ENCODE results near the gene HSPA9.

The HSPA9 gene

GRCh38 chr5:138539791-138540190 lies 35.4 kb downstream of the HSPA9 start:
- TF ChIP-seq CTCF (IDR thresholded peaks at IDR 0.05; ENCODE audit: insufficient read depth, low read length): no peak
- no peak for TF ChIP-seq POLR2AphosphoS5 (IDR thresholded peaks at IDR 0.05; ENCODE audit: low read depth)
- no peak for TF ChIP-seq SPI1 (IDR thresholded peaks at IDR 0.05; ENCODE audit: borderline replicate concordance, low read depth)
- no peak for TF ChIP-seq GABPA (IDR thresholded peaks at IDR 0.05; ENCODE audit: low read depth)
- no peak for TF ChIP-seq REST (IDR thresholded peaks at IDR 0.05; ENCODE audit: insufficient replicate concordance, low read depth)
- H3K4me3 ChIP-seq (replicated peaks; ENCODE audit: insufficient read depth, low read length): no peak overlapping the region
- H3K27ac ChIP-seq (replicated peaks): peak overlapping the region; percentile 23; the same call in 1 of the 2 replicates
- no peaks in the 10 kb centered on the region for H3K27me3 ChIP-seq (ENCODE audit: insufficient read depth, poor library complexity, severe bottlenecking)
- DNase-seq (ENCODE audit: low read depth in 1 of 2, low spot score in 1 of 2): no peak

GRCh38 chr5:138538943-138539627 lies 36.1 kb downstream of the HSPA9 start:
- no peak for DNase-seq (ENCODE audit: low read depth in 1 of 2, low spot score in 1 of 2)
- TF ChIP-seq SPI1 (IDR thresholded peaks at IDR 0.05; ENCODE audit: borderline replicate concordance, low read depth) (no peak), CTCF (IDR thresholded peaks at IDR 0.05; ENCODE audit: insufficient read depth, low read length) (no peak), REST (IDR thresholded peaks at IDR 0.05; ENCODE audit: insufficient replicate concordance, low read depth) (no peak), POLR2AphosphoS5 (IDR thresholded peaks at IDR 0.05; ENCODE audit: low read depth) (no peak), GABPA (IDR thresholded peaks at IDR 0.05; ENCODE audit: low read depth) (no peak)
- H3K27ac ChIP-seq (replicated peaks): no peak overlapping the region
- H3K27me3 ChIP-seq (ENCODE audit: insufficient read depth, poor library complexity, severe bottlenecking): no peaks in the 10 kb centered on the region
- no peak overlapping the region for H3K4me3 ChIP-seq (replicated peaks; ENCODE audit: insufficient read depth, low read length)

GRCh38 chr5:138536665-138537315 lies 38.4 kb downstream of the HSPA9 start:
- no peak for DNase-seq (ENCODE audit: low read depth in 1 of 2, low spot score in 1 of 2)
- Histone ChIP-seq H3K4me3 (replicated peaks; ENCODE audit: insufficient read depth, low read length) (no peak overlapping the region), H3K27ac (replicated peaks) (no peak overlapping the region), H3K27me3 (ENCODE audit: insufficient read depth, poor library complexity, severe bottlenecking) (no peaks in the 10 kb centered on the region)
- TF ChIP-seq REST (IDR thresholded peaks at IDR 0.05; ENCODE audit: insufficient replicate concordance, low read depth): no peak

All from HL-60 (cell line).